DOHH2 (cell line): ENCODE results near the gene FAM171A1.

Experiments
- H3F3A ChIP-seq: fragments of 200-600 bp; sonication (generic), shearing (Covaris generic); 2 replicates; pipeline ENCODE4 v1.6.0; 2016; ENCODE audit warnings: antibody characterized with exemption, mild to moderate bottlenecking; ENCODE audit not compliant: control insufficient read depth, insufficient read depth
- H3K27ac ChIP-seq: fragments of 200-600 bp; sonication (generic); 2 replicates; pipeline ENCODE4 v1.5.1; 2014; ENCODE audit warnings: low read depth, mild to moderate bottlenecking, low read length, moderate library complexity
- H3K27me3 ChIP-seq: fragments of 200-600 bp; sonication (generic); 2 replicates; pipeline ENCODE4 v1.6.1; 2014; ENCODE audit warnings: mild to moderate bottlenecking, low read length, mixed read lengths; ENCODE audit not compliant: control insufficient read depth
- H3K36me3 ChIP-seq: fragments of 200-600 bp; sonication (generic); 2 replicates; pipeline ENCODE4 v1.6.1; 2014; ENCODE audit warnings: mild to moderate bottlenecking, low read length, moderate library complexity, mixed read lengths; ENCODE audit not compliant: control insufficient read depth
- H3K4me1 ChIP-seq: fragments of 200-600 bp; sonication (generic); 2 replicates; pipeline ENCODE4 v1.6.1; 2014; ENCODE audit warnings: mild to moderate bottlenecking, low read length, mixed read lengths; ENCODE audit not compliant: control insufficient read depth
- H3K4me2 ChIP-seq: fragments of 200-600 bp; sonication (generic); 2 replicates; pipeline ENCODE4 v1.6.0; 2014; ENCODE audit warnings: mild to moderate bottlenecking, low read length, moderate library complexity
- H3K4me3 ChIP-seq: fragments of 200-600 bp; sonication (generic); 2 replicates; pipeline ENCODE4 v1.5.1; 2014; ENCODE audit warnings: mild to moderate bottlenecking, low read length, mixed read lengths
- H3K79me2 ChIP-seq: fragments of 200-600 bp; sonication (generic); 2 replicates; pipeline ENCODE4 v1.6.1; 2014; ENCODE audit warnings: mild to moderate bottlenecking, low read length, mixed read lengths; ENCODE audit not compliant: control insufficient read depth
- H3K9me2 ChIP-seq: fragments of 200-600 bp; sonication (generic); replicated peaks from 2 replicates; pipeline ENCODE4 v1.6.1; 2014; ENCODE audit warnings: mild to moderate bottlenecking, low read length, mixed read lengths; ENCODE audit not compliant: control insufficient read depth
- H3K9me3 ChIP-seq: fragments of 200-600 bp; sonication (generic); 2 replicates; pipeline ENCODE4 v1.6.1; 2014; ENCODE audit warnings: antibody characterized with exemption, low read length, mixed read lengths; ENCODE audit not compliant: control insufficient read depth, insufficient read depth
- H4K20me1 ChIP-seq: fragments of 200-600 bp; sonication (generic); 2 replicates; pipeline ENCODE4 v1.6.0; 2014; ENCODE audit warnings: low read depth, mild to moderate bottlenecking, antibody characterized with exemption, low read length, moderate library complexity; ENCODE audit not compliant: control insufficient read depth, insufficient read depth
- EZH2phosphoT487 ChIP-seq: fragments of 200-600 bp; sonication (generic); IDR thresholded peaks from 2 replicates; pipeline ENCODE4 v1.6.1; 2017; ENCODE audit warnings: borderline replicate concordance, mild to moderate bottlenecking, antibody characterized with exemption, low read length, moderate library complexity, mixed read lengths
- TF ChIP-seq, protein P1 (sequence below): fragments of 200-600 bp; sonication (generic); IDR thresholded peaks from one replicate; pipeline ENCODE4 v1.5.1; 2014; ENCODE audit warnings: antibody characterized with exemption, mild to moderate bottlenecking, low read depth, low read length; ENCODE audit not compliant: poor library complexity, severe bottlenecking

The FAM171A1 gene

DNA sequence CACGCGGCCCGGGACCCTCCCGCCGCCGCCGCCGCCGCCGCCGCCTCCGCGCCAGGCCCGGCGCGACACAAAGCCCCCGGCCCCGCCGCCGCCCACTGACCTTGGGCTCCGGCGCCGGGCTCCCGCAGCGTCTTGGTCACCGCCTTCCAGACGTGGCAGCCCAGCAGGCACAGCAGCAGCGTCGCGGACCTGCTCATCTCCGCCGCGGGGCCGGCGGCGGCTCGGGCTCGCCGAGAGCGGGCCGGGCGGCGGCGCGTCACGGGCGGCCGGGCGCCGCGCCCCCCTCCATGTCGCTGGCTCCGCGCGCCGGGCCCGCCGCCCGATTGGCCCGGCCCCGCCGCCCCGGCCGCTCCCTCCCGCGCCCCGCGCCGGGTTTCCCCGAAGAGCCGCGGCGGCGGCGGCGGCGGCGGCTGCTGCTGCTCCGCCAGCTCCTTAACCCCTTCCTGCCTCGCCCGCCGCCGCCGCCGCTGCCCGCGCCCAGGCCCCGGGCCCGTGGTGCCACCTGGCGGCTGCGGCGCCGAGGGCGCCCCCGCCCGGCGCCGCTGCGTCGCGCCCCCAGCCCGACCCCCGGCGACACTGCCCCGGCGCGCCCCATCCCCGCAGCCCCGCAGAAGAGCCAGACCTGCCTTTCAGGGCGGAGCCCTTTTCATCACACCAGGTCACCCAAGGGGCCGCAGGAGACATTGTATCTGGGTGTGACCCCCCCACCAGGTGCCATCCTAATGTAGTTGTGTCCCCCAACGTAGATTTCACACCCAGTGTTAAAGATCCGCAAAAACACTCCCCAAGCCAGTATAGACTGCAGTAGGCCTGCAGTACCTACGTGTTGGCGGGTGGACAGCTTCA, at the start of gene FAM171A1:
Gene FAM171A1 (minus strand): TSS at position 434 of the 846 bp plus-strand sequence. CDS start 237 bp downstream, at position 197.
- Histone ChIP-seq H3K4me2 (peak within 1 kb of the TSS; percentile 48), H3K27ac (no peak within 1 kb of the TSS), H3K79me2 (no peaks in the 10 kb centered on the region), H3K27me3 (peaks cover 47% of the 10 kb centered on the region), H3K36me3 (no peaks in the 10 kb centered on the region), H3K9me2 (no peaks in the 10 kb centered on the region), H3F3A (no peaks in the 10 kb centered on the region), H3K4me1 (no peaks in the 10 kb centered on the region), H3K4me3 (peak within 1 kb of the TSS; percentile 31; the same call in 1 of the 2 replicates), H4K20me1 (0 out of 2 replicates have a peak, but pooled peaks cover 5% of the 10 kb centered on the region), H3K9me3 (no peaks in the 10 kb centered on the region)
- no peak for TF ChIP-seq EZH2phosphoT487
- TF ChIP-seq, protein P1, sequence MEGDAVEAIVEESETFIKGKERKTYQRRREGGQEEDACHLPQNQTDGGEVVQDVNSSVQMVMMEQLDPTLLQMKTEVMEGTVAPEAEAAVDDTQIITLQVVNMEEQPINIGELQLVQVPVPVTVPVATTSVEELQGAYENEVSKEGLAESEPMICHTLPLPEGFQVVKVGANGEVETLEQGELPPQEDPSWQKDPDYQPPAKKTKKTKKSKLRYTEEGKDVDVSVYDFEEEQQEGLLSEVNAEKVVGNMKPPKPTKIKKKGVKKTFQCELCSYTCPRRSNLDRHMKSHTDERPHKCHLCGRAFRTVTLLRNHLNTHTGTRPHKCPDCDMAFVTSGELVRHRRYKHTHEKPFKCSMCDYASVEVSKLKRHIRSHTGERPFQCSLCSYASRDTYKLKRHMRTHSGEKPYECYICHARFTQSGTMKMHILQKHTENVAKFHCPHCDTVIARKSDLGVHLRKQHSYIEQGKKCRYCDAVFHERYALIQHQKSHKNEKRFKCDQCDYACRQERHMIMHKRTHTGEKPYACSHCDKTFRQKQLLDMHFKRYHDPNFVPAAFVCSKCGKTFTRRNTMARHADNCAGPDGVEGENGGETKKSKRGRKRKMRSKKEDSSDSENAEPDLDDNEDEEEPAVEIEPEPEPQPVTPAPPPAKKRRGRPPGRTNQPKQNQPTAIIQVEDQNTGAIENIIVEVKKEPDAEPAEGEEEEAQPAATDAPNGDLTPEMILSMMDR = no peak

DNA sequence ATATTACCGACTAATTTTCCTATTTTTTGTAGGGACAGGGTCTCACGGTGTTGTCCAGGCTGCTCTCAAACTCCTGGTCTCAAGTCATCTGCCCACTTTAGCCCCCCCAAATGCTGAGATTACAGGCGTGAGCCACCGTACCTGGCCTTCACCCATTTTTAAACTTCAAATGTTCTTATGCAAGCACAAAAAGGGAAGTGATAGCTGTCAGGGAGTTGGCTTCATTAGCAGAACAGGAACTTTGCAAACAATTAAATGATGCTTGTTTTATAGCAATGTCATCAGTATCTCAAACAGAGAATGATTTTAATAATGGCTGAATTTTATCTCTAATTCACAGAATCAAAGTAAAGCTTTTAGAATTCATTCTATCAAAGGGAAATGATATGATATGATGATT, 49.8 kb upstream of the FAM171A1 start:
- Histone ChIP-seq H3F3A (no peaks in the 10 kb centered on the region), H3K4me3 (no peak overlapping the region), H3K9me3 (no peaks in the 10 kb centered on the region), H3K4me2 (no peak overlapping the region), H3K27me3 (no peaks in the 10 kb centered on the region), H3K9me2 (no peaks in the 10 kb centered on the region), H3K4me1 (no peaks in the 10 kb centered on the region), H3K79me2 (no peaks in the 10 kb centered on the region), H3K27ac (no peak overlapping the region), H4K20me1 (no peaks in the 10 kb centered on the region), H3K36me3 (no peaks in the 10 kb centered on the region)
- TF ChIP-seq, protein P1 = no peak
- TF ChIP-seq EZH2phosphoT487 = no peak

DNA sequence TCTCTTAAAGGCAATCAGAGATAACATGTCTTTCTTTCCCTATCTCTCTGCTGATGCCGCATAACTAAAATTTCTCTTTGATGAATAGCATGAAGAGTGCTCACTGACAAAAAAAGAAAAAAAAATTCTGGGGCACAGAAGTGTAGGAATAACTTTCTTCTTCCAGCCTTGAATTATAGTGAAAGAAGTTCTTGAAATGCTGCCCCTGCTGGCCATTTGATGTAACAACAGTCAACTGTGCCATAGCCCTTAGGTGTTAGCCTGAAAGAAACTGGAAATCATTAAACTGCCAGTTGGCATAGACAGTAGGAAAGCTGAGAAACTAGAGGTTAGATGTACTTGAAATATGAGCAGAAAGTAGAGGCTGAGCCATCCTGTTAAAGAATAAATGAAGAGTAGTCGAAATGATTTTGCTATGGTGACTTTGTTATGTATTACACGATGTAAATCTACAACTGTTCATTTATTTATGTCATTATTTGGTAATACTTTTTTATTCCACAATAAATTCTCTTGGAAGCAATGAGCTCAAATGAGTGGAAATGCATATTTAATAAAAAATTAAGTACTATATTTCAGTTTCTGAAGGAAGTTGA, 48.3 kb upstream of the FAM171A1 start:
- Histone ChIP-seq H3K36me3 (no peaks in the 10 kb centered on the region), H3K79me2 (no peaks in the 10 kb centered on the region), H3K9me2 (no peaks in the 10 kb centered on the region), H3K27me3 (no peaks in the 10 kb centered on the region), H3K4me2 (no peak overlapping the region), H4K20me1 (no peaks in the 10 kb centered on the region), H3K4me3 (no peak overlapping the region), H3K4me1 (no peaks in the 10 kb centered on the region), H3F3A (no peaks in the 10 kb centered on the region), H3K9me3 (no peaks in the 10 kb centered on the region), H3K27ac (no peak overlapping the region)
- no peak for TF ChIP-seq EZH2phosphoT487
- TF ChIP-seq, protein P1 = peak; percentile 86
